Measurements from ENCODE around the gene ANAPC1.
A peak's percentile ranks its signal among the peaks of the same experiment; 100 is the strongest.
"Not testable (repeated sequence)": the region's sequence is repeated elsewhere in the genome, so short reads cannot be mapped to it uniquely, and the experiment has no call there.

ANAPC1 gene

GRCh38 chr2:111782195-111782594 lies 101.8 kb downstream of the ANAPC1 start:
- not testable (repeated sequence) for DNase-seq

- DNase-seq, result not testable (repeated sequence)
Observed at GRCh38 chr2:111781443-111782094, 102.4 kb downstream of the ANAPC1 start.

GRCh38 chr2:111777155-111777554 lies 106.8 kb downstream of the ANAPC1 start:
- DNase-seq, result not testable (repeated sequence)

GRCh38 chr2:111776296-111776695 lies 107.7 kb downstream of the ANAPC1 start:
- not testable (repeated sequence) for DNase-seq

- DNase-seq, result not testable (repeated sequence)
Observed at GRCh38 chr2:111772180-111772579, 111.8 kb downstream of the ANAPC1 start.

GRCh38 chr2:111770916-111771658 lies 112.9 kb downstream of the ANAPC1 start:
- DNase-seq, result not testable (repeated sequence)

GRCh38 chr2:111768266-111769190 lies 115.5 kb downstream of the ANAPC1 start:
- DNase-seq, result not testable (repeated sequence)

GRCh38 chr2:111767087-111767486 lies 116.9 kb downstream of the ANAPC1 start:
- not testable (repeated sequence) for DNase-seq

- DNase-seq, result not testable (repeated sequence)
Observed at GRCh38 chr2:111766295-111766694, 117.7 kb downstream of the ANAPC1 start.

GRCh38 chr2:111764151-111764550 lies 119.8 kb downstream of the ANAPC1 start:
- not testable (repeated sequence) for DNase-seq

- not testable (repeated sequence) for DNase-seq
Observed at GRCh38 chr2:111760697-111761284, 123.2 kb downstream of the ANAPC1 start.

- DNase-seq, result not testable (repeated sequence)
Observed at GRCh38 chr2:111752533-111752932, 131.5 kb downstream of the ANAPC1 start.

GRCh38 chr2:111750641-111751040 lies 133.4 kb downstream of the ANAPC1 start:
- DNase-seq, result not testable (repeated sequence)

- DNase-seq, result not testable (repeated sequence)
Observed at GRCh38 chr2:111748429-111748828, 135.6 kb downstream of the ANAPC1 start.

GRCh38 chr2:111747410-111748115 lies 136.4 kb downstream of the ANAPC1 start:
- peak in 4 of 5 donors; percentile 31 to 70 (median 56) for DNase-seq

GRCh38 chr2:111744751-111745150 lies 139.2 kb downstream of the ANAPC1 start:
- DNase-seq, result not testable (repeated sequence)

GRCh38 chr2:111741517-111741916 lies 142.5 kb downstream of the ANAPC1 start:
- DNase-seq, result not testable (repeated sequence)

GRCh38 chr2:111735838-111736721 lies 147.9 kb downstream of the ANAPC1 start:
- not testable (repeated sequence) for DNase-seq

GRCh38 chr2:111735420-111735819 lies 148.6 kb downstream of the ANAPC1 start:
- not testable (repeated sequence) for DNase-seq

GRCh38 chr2:111729812-111730458 lies 154.1 kb downstream of the ANAPC1 start:
- not testable (repeated sequence) for DNase-seq
